Skeletal muscle tissue (tissue), 4 donors: ENCODE results near the gene CHRNB2. TPM values are rescaled to one million over a fixed set of nuclear protein-coding genes. Genes with fewer than 3 reads are reported as not detected.

ENCODE experiments used
- H3K27ac ChIP-seq: one replicate; pipeline ENCODE4 v1.7.0; 2013; ENCODE audit warnings: mild to moderate bottlenecking, low read depth, low read length, inconsistent platforms
- H3K27me3 ChIP-seq, 3 donors: one replicate each; pipeline ENCODE4 v1.7.0; 2013; ENCODE audit warnings: low read length in 3 of 3; ENCODE audit not compliant: control insufficient read depth in 3 of 3, insufficient read depth in 3 of 3
- H3K36me3 ChIP-seq, 3 donors: one replicate each; pipeline ENCODE4 v1.7.0; 2013; ENCODE audit warnings: low read length in 3 of 3; ENCODE audit not compliant: control insufficient read depth in 3 of 3, insufficient read depth in 3 of 3
- H3K4me1 ChIP-seq, 3 donors: one replicate each; pipeline ENCODE4 v1.7.0; 2013; ENCODE audit warnings: low read length in 3 of 3, mild to moderate bottlenecking in 3 of 3; ENCODE audit not compliant: control insufficient read depth in 3 of 3, insufficient read depth in 3 of 3
- H3K4me3 ChIP-seq, 3 donors: one replicate each; pipeline ENCODE4 v1.7.0; 2013; ENCODE audit warnings: low read length in 3 of 3
- H3K9ac ChIP-seq, 3 donors: one replicate each; pipeline ENCODE4 v1.7.0; 2013; ENCODE audit warnings: low read length in 3 of 3, mild to moderate bottlenecking in 3 of 3, moderate library complexity in 2 of 3, low read depth in 1 of 3
- H3K9me3 ChIP-seq, 3 donors: one replicate each; pipeline ENCODE4 v1.7.0; 2013; ENCODE audit warnings: low read length in 3 of 3; ENCODE audit not compliant: control insufficient read depth in 3 of 3
- total RNA-seq: library from RNA; depleted of rRNA; stranded (reverse); fragments of >200 nt; gene quantifications from one replicate; pipeline ENCODE4 v1.2.3, GENCODE V29; 2014
- donor health status: Osteomylitis.

Gene CHRNB2
- total RNA-seq, 1 donor from 2014 or later = under 0.01 TPM

DNA sequence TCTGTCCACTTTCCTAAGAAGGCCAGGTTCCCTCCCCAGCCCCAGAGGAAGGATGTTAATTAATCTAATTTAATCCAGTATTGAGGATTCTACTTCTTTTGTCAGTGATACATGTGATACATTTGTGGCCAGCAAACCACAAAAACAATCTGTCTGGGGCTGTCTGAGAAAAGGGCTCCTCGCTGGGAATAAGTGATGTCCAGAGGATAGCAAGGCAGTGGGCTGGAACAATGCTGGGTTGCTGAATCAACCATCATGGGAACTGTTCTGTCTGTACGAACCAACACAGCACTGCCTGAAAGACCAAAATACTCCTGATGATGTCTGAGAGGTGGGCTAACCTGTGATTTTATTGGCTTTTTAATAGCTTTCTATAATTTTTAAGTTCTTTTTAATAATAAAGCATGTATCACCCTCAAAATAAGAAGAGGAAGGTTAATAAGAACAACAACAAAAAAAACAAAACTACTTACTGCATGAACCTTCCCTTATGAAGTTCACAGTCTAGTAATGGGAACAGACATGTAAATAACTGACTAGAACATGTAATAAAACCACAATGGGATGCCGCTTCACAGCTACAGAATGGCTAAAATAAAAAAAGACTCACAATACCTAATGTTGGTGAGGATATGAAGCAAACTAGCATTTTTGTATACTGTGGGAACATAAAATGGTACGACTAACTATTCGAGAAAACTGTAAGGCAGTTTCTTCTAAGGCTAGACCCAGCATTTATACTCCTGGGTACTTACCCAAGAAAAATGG, 51.8 kb downstream of the CHRNB2 start:
- Histone ChIP-seq H3K4me1 (peaks cover 0 to 4% (median 0%) of the 10 kb centered on the region in 3 donors), H3K36me3 (peaks cover 0 to 2% (median 0%) of the 10 kb centered on the region in 3 donors), H3K27me3 (no peaks in the 10 kb centered on the region), H3K4me3 (no peak overlapping the region), H3K27ac (no peak overlapping the region), H3K9me3 (no peaks in the 10 kb centered on the region), H3K9ac (no peak overlapping the region)

DNA sequence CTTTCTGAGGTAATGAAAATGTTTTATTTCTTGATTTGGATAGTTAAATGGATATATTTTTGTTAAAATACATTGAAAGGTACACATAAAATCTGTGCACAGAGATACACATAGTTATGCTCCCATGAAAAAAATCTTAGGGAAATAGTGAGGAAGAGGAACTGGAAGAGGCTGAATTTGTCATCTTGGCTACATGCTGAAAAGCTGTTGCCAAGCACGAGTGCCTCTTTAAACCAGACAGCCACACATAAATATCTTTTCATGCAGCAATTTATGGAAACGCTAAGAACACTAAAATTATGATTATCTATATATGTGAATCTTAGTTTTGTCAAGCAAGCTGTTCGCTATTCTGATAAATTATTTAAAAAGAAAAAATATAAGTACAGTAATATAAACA, 53.2 kb downstream of the CHRNB2 start:
- Histone ChIP-seq H3K9me3 (no peaks in the 10 kb centered on the region), H3K9ac (no peak overlapping the region), H3K4me1 (peaks cover 0 to 10% (median 0%) of the 10 kb centered on the region in 3 donors), H3K4me3 (no peak overlapping the region), H3K36me3 (peaks cover 0 to 2% (median 0%) of the 10 kb centered on the region in 3 donors), H3K27me3 (no peaks in the 10 kb centered on the region), H3K27ac (no peak overlapping the region)

GRCh38 chr1:154621875-154622274, 54.3 kb downstream of the CHRNB2 start:
- H3K27ac ChIP-seq = no peak overlapping the region
- no peak overlapping the region for H3K9ac ChIP-seq
- H3K9me3 ChIP-seq = no peaks in the 10 kb centered on the region
- H3K27me3 ChIP-seq = no peaks in the 10 kb centered on the region
- peaks cover 5 to 20% (median 6%) of the 10 kb centered on the region in 3 donors for H3K4me1 ChIP-seq
- H3K36me3 ChIP-seq = peaks cover 0 to 2% (median 0%) of the 10 kb centered on the region in 3 donors
- no peak overlapping the region for H3K4me3 ChIP-seq

DNA sequence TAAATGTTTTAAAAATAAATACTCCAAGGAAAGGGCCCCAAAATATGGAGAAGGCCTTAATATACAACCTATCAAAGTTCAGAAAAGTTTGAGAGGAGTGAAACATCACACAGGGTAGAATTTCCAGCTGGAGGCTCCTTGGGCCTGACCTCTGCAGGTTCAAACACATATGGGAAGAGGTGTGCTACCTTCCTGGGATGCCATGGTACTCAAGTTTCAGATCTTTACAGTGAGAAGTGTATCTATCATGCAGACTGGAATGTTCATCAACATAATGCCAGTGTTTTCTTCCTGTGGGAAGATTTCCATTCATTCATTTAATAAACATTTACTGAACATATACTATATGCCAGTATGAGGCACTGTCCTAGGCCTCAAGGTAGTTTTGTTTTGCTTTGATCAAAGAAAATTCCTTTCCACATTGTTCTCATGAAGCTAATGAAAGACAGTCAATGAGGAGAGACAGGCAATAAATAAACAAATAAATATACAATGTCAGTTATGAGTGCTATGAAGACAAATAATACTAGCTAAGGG, 55.0 kb downstream of the CHRNB2 start:
- Histone ChIP-seq H3K4me1 (peaks cover 8 to 27% (median 9%) of the 10 kb centered on the region in 3 donors), H3K27ac (no peak overlapping the region), H3K36me3 (peaks cover 0 to 2% (median 0%) of the 10 kb centered on the region in 3 donors), H3K27me3 (no peaks in the 10 kb centered on the region), H3K4me3 (no peak overlapping the region), H3K9ac (no peak overlapping the region), H3K9me3 (no peaks in the 10 kb centered on the region)

- Histone ChIP-seq H3K27ac (no peak overlapping the region), H3K9ac (no peak overlapping the region), H3K36me3 (peaks cover 0 to 2% (median 0%) of the 10 kb centered on the region in 3 donors), H3K9me3 (no peaks in the 10 kb centered on the region), H3K27me3 (no peaks in the 10 kb centered on the region), H3K4me1 (peaks cover 8 to 28% (median 13%) of the 10 kb centered on the region in 3 donors), H3K4me3 (no peak overlapping the region)
Observed at GRCh38 chr1:154623358-154623757, 55.8 kb downstream of the CHRNB2 start.

DNA sequence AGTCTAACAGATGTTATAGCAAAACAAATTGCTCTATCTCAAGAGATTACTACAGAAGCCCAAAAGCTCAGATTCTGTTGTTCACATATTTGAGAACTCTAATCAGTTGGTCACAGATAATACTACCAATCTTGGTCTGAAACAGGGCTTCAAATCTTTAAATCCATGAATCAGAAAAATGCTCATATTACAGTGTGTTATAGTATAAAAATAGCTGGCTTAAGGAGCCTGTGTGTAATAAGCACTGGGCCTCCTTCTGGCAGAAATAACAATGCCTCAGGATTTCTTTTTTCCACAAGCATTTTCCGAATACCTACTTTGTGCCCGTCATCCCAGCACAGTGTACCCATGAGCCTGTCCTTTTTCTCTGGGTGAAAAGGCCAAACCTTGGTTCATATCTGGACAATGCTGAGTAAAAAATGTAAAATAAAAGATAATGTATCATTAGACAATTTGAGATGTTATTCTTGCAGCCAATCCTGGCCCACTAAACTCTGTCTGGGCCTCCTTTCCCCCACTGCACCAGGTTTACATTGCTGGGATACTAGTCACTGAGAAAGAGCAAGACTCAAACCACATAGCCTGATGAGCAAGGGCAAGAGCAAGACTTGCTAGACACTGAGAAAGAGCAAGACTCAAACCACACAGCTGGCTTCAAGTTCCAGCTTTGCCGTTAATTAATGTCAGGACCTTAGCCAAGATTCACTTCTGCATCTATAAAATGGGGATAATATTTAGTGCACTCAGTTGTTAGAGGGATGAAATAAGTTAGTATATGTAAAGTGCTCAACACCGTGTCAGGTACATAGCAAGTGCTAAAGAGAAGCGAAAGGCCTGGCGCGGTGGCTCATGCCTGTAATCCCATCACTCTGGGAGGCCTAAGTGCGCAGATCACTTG, 57.4 kb downstream of the CHRNB2 start:
- Histone ChIP-seq H3K27me3 (no peaks in the 10 kb centered on the region), H3K27ac (no peak overlapping the region), H3K4me3 (no peak overlapping the region), H3K4me1 (peaks cover 8 to 28% (median 13%) of the 10 kb centered on the region in 3 donors), H3K9me3 (peaks cover 0 to 4% (median 0%) of the 10 kb centered on the region in 3 donors), H3K9ac (no peak overlapping the region), H3K36me3 (peaks cover 0 to 2% (median 0%) of the 10 kb centered on the region in 3 donors)

- Histone ChIP-seq H3K4me1 (peaks cover 8 to 28% (median 13%) of the 10 kb centered on the region in 3 donors), H3K9ac (peak overlapping the region; percentile 83 to 88 (median 84)), H3K36me3 (peaks cover 0 to 2% (median 0%) of the 10 kb centered on the region in 3 donors), H3K4me3 (peak overlapping the region; percentile 81 to 86 (median 85)), H3K9me3 (peaks cover 0 to 4% (median 0%) of the 10 kb centered on the region in 3 donors), H3K27me3 (no peaks in the 10 kb centered on the region), H3K27ac (peak overlapping the region; percentile 84)
Observed at GRCh38 chr1:154626456-154627256, 59.1 kb downstream of the CHRNB2 start.

DNA sequence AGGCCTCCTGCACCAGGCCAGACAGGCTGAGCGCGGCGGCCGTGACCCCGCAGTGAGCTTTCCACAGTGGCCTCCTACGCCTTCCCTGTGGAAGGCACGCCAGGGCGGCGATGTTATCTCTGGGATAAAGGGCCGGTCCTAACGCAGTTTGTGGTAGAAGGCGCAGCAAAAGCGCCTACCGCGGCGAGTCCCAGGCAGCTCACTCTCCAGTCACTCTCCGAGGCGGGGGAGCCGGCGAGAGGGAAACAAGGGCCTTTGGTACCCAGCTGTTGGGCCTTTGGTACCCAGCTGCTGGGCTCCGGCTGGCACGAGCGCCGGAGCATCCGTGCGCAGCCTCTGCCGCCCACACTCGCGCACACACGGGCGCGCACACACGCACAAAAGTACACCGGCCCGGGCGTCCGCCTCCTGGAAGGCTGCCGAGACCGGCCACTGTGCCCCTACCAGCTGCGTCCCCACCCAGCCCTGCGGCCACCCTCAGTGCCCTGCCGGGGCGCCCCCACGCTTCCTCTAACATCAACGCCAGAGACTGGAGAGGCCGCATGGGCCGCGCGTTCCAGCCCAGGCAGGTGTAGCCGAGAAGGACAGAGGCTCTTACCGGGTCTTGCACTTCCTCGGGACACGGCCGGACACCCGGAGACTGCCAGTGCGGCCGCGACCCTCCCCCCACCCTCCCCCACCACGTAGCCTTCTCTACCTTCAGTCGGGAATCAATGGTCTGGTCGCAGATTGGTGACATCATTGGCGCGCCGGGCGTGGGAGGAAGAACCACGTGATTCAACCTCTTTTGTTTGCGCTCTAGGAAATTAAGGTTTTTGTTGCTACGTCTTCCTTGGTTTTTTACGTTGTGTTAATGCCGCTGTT, 59.9 kb downstream of the CHRNB2 start:
- peaks cover 0 to 2% (median 0%) of the 10 kb centered on the region in 3 donors for H3K36me3 ChIP-seq
- peak overlapping the region; percentile 84 for H3K27ac ChIP-seq
- H3K9me3 ChIP-seq = peaks cover 0 to 4% (median 0%) of the 10 kb centered on the region in 3 donors
- H3K9ac ChIP-seq = peak overlapping the region; percentile 83 to 88 (median 84)
- H3K27me3 ChIP-seq = no peaks in the 10 kb centered on the region
- H3K4me3 ChIP-seq = peak overlapping the region; percentile 81 to 86 (median 85)
- H3K4me1 ChIP-seq = peaks cover 8 to 28% (median 13%) of the 10 kb centered on the region in 3 donors
